HFF-Myc (cell line): ENCODE measurements around the gene SMPD3.

ENCODE experiments used
- DNase-seq: peaks from one replicate; pipeline ENCODE4 v3.0.0-alpha.2; 2011; ENCODE audit warnings: low read depth; ENCODE audit errors: extremely low read depth
- H3K4me3 ChIP-seq: replicated peaks from 2 replicates; pipeline ENCODE4 v1.5.1; 2011; ENCODE audit warnings: low read depth, mild to moderate bottlenecking, control low read depth, low read length
- TF ChIP-seq, protein P1 (sequence below): IDR thresholded peaks from 2 replicates; pipeline ENCODE4 v1.5.1; 2012; ENCODE audit warnings: mild to moderate bottlenecking, low read depth, low read length, control low read depth; ENCODE audit errors: missing control alignments

The SMPD3 gene

DNA sequence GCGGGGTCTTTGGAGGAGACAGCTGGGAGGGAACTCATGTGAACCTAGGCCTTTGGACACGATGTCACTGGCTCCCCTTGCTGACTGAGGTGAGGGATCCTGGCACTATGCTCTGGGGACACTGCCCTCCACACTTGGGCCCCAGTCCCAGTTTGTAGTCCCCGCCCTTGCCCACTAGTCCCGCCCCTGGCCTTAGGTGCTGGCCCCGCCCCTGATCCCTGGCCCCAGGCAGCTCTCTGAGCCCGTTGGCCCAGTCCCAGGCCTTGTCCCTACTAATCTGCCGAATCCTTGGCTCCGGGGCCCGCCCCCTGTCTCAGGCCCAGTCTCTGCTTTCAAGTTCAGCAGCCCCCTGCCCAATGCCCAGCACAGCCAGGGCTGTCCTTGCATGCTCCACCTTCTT, 61.0 kb downstream of the SMPD3 start:
- H3K4me3 ChIP-seq: no peak overlapping the region

DNA sequence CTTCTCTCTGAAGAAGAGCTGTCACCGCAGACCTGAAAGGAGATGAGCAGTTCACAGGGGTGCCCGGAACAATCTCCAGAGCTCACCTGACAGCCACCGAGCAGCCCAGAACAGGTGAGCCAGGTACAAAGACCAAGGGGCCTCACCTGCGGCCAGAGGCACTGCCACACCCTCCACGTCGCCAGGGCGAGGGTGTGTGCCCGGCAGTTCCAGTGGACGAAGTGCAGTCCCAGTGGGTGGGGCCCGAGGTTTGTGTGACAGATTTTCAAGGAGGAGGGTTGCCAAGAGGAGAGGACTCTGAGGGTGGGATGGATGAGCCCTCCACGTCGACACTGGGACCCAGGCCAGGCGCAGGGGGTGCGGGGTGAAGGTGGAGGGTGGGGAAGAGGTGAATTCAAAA, 61.7 kb downstream of the SMPD3 start:
- TF ChIP-seq, protein P1, sequence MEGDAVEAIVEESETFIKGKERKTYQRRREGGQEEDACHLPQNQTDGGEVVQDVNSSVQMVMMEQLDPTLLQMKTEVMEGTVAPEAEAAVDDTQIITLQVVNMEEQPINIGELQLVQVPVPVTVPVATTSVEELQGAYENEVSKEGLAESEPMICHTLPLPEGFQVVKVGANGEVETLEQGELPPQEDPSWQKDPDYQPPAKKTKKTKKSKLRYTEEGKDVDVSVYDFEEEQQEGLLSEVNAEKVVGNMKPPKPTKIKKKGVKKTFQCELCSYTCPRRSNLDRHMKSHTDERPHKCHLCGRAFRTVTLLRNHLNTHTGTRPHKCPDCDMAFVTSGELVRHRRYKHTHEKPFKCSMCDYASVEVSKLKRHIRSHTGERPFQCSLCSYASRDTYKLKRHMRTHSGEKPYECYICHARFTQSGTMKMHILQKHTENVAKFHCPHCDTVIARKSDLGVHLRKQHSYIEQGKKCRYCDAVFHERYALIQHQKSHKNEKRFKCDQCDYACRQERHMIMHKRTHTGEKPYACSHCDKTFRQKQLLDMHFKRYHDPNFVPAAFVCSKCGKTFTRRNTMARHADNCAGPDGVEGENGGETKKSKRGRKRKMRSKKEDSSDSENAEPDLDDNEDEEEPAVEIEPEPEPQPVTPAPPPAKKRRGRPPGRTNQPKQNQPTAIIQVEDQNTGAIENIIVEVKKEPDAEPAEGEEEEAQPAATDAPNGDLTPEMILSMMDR: no peak
- no peak overlapping the region for H3K4me3 ChIP-seq
- DNase-seq: no peak

More for the DNA sequence above, 61.0 kb downstream of the SMPD3 start:
- TF ChIP-seq, protein P1: no peak
- no peak for DNase-seq

DNA sequence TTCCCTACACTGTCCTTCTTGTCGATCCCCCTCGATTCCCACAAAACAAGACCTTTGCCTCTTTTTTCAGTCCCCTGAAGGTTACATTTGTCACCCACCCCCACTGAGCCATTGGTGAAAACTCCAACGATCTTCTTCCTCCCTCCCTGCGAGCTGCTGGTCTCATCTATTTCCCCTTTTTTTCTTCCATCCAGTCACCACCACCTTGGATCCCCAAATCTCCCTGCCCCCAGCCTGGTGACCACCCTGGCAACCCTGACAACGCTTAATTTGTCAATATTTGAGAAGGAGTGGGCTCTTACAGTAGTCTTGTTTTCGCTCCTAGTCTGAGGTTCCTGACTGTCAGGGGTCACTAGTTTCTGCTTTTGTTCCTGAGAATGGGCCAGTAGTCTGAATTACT, 62.9 kb downstream of the SMPD3 start:
- no peak for DNase-seq
- H3K4me3 ChIP-seq: no peak overlapping the region
- TF ChIP-seq, protein P1: no peak

DNA sequence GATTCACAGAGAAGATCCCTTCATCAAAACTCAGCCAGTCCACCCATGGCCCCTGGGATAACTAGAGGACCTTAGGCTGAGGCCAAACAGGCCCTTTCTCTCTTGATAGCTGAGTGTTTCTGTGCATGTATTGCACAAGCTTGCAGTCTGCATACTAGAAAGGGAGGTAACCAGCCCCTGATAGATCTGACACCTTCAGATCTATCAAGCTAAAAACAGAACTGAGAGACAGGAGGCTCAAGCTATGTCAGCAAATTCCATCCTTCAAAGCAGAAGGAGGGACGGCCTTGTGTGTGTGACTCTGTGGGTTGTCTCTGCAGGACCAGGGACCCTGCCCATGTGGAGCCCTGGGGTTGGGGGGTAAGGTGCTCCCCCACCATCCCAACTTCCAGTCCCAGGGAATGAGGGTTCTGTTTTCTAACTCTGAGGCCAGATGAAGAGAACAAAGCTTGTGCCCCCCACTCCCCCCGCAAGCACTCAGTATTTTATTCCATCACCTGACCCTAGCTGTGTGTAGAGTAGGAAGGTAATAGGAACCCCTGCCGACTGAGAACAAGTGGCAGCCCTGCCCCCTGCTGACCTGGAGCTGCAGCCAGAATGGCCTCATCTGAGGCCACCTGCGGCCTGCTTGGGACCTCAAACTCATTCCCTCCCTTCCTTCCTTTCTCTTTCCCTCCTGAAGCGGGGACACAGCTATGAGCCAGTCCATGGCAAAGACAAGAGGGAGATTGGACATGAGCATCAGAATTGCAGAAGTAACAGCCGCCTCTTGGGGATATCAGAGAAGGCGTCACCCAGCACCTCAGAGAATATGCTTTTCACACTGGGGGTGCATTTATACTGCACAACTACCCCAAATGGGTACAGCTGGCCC, 63.8 kb downstream of the SMPD3 start:
- TF ChIP-seq, protein P1: no peak
- DNase-seq: no peak
- no peak overlapping the region for H3K4me3 ChIP-seq

DNA sequence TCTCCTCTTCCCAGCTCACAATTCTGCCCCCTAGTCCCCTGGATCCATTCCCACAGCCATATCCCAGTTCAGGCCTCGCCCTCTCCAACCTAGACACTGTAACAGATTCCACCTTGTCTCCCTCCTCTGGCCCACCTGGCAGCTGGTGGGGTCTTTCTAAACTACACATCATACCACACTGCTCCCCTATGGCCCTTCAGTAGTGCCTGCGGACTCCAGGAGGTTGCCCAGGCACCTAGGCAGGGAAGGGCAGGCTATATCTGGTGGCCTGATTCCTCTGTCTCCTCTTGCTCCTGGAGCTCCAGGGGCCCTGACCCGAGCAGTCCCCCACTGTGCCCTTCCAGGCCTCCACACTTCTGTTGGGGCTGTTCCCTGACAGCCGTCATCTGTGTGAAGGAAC, 64.5 kb downstream of the SMPD3 start:
- TF ChIP-seq, protein P1: no peak
- no peak for DNase-seq
- no peak overlapping the region for H3K4me3 ChIP-seq

DNA sequence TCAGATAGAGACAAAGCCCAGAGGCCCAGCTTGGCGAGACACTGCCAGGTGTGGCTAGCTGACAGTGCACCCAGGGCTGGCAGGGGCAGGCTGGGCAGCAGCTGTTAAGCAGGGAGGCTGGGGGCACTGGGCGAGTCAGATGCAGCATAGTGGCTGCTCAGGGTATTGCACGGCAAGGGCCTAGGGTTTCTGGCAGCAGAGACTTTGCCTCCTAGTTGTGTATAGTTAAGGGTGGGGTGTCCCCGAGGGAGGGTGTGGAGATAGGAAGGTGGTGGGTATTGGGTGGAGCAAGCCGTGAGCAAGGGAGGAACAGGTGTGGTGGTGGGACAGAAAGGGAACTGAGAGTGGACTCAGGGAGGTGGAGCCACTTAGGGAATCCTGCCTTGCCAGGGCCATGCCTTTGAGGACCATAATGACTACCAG, 66.0 kb downstream of the SMPD3 start:
- DNase-seq: no peak
- H3K4me3 ChIP-seq: no peak overlapping the region
- TF ChIP-seq, protein P1: peak; percentile 15
